Esophagus mucosa (tissue), 1 donor: ENCODE measurements around the gene COG4. TPM values are rescaled to one million over a fixed set of nuclear protein-coding genes. Genes with fewer than 3 reads are reported as not detected.

Source experiments
- ATAC-seq: fragments of 200-7000 bp; cut with Tn5 transposase; one replicate; pipeline ENCODE4 v1.9.1; 2020
- total RNA-seq: library from RNA; stranded (reverse); gene quantifications from one replicate; pipeline ENCODE4 v1.2.4, GENCODE V29; 2023
- donor health status: DM: yes; HTN: yes; CAD: no.

COG4 gene
- total RNA-seq, 1 donor from 2014 or later = 53.2 TPM

GRCh38 chr16:70430667-70431536 is 92.5 kb downstream of the COG4 start:
- peak; percentile 14 for ATAC-seq

Other genes starting within 250 kb of the COG4 start
- gene AARS1, start 234.0 kb downstream of the COG4 start, total RNA-seq = 53.4 TPM
- gene DDX19B, start 224.4 kb downstream of the COG4 start, total RNA-seq = 16.7 TPM
- 19.2 TPM for gene DDX19A, start 176.7 kb downstream of the COG4 start, total RNA-seq
- 1.7 TPM for gene ST3GAL2, start 84.5 kb downstream of the COG4 start, total RNA-seq
- gene FCSK, start 69.0 kb downstream of the COG4 start, total RNA-seq = 10.0 TPM
- 221 TPM for gene SF3B3, start 262 bp upstream of the COG4 start, total RNA-seq
- gene IL34, start 123.0 kb upstream of the COG4 start, total RNA-seq = 7.9 TPM
- 32.8 TPM for gene MTSS2, start 162.5 kb upstream of the COG4 start, total RNA-seq